Endometrium (tissue), 2 donors: ENCODE data around the gene HNF4A.

Experiments used
- FAIRE-seq: peaks from 2 replicates; lab custom pipeline; 2012; peaks lifted over from hg19 to GRCh38; lab: Jason Lieb, UNC
- donor health status: control.
- donor health status: control.

The HNF4A gene

GRCh38 chr20:44426879-44427790 lies 71.6 kb downstream of the HNF4A start:
- FAIRE-seq: no peak

- no peak for FAIRE-seq
These were observed 72.3 kb downstream of the HNF4A start for GRCh38 chr20:44427804-44428173.

GRCh38 chr20:44428174-44429016 lies 72.9 kb downstream of the HNF4A start:
- FAIRE-seq: no peak

- FAIRE-seq: no peak
These were observed 73.5 kb downstream of the HNF4A start for GRCh38 chr20:44429017-44429339.

GRCh38 chr20:44429419-44430269 lies 74.1 kb downstream of the HNF4A start:
- no peak for FAIRE-seq

- FAIRE-seq: no peak
These were observed 75.0 kb downstream of the HNF4A start for GRCh38 chr20:44430270-44431065.

- no peak for FAIRE-seq
These were observed 75.6 kb downstream of the HNF4A start for GRCh38 chr20:44431118-44431501.

GRCh38 chr20:44431502-44432234 lies 76.2 kb downstream of the HNF4A start:
- no peak for FAIRE-seq

GRCh38 chr20:44432618-44433577 lies 77.4 kb downstream of the HNF4A start:
- FAIRE-seq: no peak

- FAIRE-seq: no peak
These were observed 78.4 kb downstream of the HNF4A start for GRCh38 chr20:44433751-44434538.

GRCh38 chr20:44435630-44436335 lies 80.3 kb downstream of the HNF4A start:
- no peak for FAIRE-seq

GRCh38 chr20:44436393-44436792 lies 80.9 kb downstream of the HNF4A start:
- FAIRE-seq: no peak

- no peak for FAIRE-seq
These were observed 82.0 kb downstream of the HNF4A start for GRCh38 chr20:44437497-44437896.

- FAIRE-seq: no peak
These were observed 83.3 kb downstream of the HNF4A start for GRCh38 chr20:44438782-44439181.

- no peak for FAIRE-seq
These were observed 83.8 kb downstream of the HNF4A start for GRCh38 chr20:44439318-44439717.

- FAIRE-seq: no peak
These were observed 87.0 kb downstream of the HNF4A start for GRCh38 chr20:44442298-44443070.
